HG02623 (cell line): ENCODE measurements around the gene CES5A.
"Not testable (repeated sequence)": the region's sequence is repeated elsewhere in the genome, so short reads cannot be mapped to it uniquely, and the experiment has no call there.

Source experiments
- ATAC-seq: cut with Tn5 transposase; IDR thresholded peaks from one replicate; pipeline ENCODE4 v1.9.1; 2021; ENCODE audit warnings: moderate library complexity; ENCODE audit not compliant: unreplicated experiment

Gene CES5A

DNA sequence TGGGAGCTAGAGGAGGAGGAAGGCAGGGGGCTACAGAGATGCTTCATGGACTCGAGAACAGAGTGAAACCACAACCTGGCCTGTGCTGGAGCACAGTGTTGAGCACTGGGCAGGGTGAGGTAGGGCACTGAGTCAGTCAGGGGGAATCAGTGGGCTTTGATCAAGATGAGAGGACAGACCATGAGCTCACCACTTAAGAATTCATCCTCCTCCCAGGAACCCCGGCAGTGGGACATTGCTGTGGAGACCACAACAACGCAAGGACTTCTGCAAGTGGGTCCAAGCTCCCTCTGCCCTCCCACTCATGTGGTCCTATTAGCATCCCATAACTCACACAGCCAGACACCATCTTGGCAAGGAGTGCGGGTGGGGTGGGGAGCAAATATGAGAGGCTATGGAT, 1.7 kb upstream of the CES5A start:
- no peak for ATAC-seq

DNA sequence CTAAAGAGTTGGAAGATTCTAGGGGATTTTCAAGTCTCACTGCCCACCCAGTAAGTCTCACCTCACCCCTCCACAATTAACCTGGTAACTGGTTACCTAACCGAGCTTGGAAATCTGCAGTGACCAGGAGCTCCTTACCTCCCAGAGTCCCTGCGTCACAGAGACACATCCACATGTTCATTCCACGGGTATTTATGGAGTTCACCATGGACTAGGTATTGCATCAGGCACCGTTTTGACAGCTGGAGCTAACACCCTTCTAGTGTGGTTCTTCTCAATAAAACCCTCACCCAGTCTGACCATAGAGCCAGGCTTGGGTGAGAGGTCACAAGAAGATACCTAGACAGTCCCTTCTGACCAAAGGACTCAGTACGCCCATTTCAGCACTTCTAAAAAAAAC, 2.1 kb downstream of the CES5A start:
- no peak for ATAC-seq

DNA sequence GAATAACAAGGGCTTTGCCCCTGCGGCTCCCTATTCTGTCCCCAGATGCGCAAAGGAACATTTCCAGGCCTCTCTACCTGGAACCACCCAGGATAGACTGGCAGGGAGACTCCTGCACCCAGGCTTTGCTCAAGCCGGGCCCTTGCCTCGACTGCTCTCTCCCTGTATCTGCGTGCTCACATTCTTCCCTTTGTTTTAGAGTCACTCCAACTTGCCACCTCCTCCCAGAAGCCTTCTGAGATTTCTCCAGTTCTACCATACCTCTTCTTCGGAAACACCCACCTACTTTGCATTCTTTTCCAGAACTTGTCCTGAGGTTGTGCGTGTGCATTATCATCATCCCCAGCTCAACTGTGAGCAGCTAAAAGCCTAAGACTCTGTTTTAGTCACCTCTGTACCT, 3.0 kb downstream of the CES5A start:
- no peak for ATAC-seq

DNA sequence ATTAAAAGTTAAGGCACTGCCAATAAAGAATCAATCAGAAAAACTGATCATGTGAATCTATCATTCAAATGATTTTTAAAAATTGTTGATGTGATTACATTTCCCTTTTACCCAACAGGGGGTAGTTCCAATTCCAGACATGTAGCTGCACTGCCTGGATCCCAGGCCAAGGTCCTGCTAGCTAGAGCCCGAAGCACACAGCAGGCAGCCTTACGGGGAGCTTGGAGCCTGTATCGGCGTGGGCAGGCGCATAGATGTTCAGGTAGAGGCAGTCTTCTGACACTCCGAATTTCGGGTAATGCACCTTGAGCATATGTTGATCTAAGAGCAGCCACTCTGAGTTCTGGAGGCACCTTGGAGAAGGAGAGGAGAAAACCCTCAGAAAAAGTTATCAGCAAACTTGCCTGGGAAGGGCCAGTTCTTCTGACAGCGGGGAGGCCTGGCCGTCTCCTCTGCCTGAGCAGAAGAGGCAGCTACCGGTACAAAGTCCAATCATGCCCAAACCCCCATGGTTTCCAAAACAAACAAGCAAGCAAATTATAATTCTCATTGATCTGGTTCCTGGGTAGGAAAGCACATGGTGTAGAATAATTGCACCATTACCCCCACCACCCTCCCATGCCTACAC, 3.6 kb downstream of the CES5A start:
- no peak for ATAC-seq

DNA sequence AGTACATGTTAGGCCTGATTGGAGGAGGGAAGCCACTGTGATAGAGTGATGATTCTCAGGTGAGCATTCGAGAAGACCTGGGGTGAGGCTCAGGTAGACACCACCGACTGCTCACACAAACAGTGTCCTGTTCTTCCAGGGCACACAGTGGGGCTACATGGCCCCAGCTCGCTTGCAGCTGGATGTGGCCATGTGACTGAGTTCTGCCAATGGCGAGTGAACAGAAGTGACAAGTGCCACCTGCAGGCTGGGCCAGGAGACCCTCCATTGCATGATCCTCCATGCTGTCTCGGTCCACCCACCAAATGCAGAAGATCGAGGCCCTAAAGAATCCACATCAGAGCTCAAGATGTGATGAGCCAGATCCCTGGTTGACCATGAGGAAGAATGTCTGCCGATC, 6.2 kb downstream of the CES5A start:
- ATAC-seq, result no peak

DNA sequence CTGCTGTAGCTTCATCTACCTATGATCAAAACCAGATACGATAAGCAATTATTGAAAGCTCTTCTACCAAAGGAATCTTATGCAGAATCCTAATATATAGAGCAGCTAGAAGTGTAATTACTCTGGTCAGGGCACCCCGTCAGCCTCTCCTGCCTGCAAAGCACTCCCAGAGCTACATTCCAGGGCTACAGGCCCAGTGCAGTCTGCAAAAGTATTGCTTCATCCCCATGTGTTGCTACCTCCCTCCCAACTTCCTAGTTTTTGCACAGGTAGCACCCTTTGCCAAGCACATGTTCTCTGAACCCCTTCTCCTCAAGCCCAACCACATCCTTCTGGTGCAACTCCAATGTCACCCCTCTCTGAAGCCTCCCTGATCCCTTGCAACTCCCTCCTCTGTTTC, 7.0 kb downstream of the CES5A start:
- no peak for ATAC-seq

DNA sequence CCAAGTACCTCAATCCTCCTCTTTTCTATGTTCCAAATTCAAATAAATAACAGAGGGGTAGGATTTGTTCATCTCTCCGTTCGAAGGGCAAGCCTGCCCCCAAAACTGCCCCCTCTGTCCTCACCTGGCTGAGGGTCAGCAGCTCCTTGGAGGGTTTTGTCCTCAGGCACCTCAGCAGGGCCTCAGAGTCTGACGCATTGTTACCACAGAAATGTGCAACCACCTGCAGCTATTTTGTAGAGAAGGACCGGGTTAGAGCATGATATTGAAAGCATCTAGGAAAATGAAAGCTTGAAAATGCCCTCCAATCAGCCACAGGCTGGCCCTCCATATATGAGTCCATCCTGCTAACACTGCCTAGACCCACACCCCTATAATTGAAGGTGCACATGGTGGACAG, 13.9 kb downstream of the CES5A start:
- no peak for ATAC-seq

DNA sequence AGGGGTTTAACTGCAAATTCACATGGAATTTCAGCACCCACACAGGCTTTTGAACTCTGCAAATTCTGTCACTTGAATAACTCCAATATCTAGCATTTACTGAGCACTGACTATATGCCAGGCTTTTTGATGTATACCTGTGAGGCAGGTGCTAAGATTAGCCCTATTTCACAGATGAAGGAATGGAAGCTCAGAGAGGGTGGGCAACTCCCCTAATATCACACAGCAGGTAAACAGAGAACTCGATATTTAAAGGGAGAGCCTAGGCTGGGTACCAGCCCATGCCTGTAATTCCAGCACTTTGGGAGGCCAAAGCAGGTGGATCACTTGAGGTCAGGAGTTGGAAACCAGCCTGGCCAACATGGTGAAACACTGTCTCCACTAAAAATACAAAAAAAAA, 17.5 kb downstream of the CES5A start:
- not testable (repeated sequence) for ATAC-seq

DNA sequence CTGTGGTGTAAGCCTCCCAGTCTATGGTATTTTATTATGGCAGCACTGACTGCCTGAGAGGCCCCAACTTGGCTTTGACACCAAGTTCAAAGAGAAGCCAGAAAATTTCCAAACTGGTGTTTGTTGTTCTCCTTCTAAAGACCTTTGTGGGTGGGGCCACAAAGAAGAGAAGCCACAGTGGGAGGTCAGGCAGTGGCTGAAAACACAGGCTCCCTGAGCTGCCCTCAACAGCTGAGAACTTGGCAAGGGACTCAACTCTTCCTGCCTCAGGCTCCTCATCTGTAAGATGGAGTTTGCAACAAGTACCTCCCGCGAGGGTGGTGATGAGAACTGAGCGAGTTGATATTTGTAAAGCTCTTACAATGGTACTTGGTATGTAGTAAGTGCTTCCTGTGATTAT, 18.2 kb downstream of the CES5A start:
- ATAC-seq, result no peak

DNA sequence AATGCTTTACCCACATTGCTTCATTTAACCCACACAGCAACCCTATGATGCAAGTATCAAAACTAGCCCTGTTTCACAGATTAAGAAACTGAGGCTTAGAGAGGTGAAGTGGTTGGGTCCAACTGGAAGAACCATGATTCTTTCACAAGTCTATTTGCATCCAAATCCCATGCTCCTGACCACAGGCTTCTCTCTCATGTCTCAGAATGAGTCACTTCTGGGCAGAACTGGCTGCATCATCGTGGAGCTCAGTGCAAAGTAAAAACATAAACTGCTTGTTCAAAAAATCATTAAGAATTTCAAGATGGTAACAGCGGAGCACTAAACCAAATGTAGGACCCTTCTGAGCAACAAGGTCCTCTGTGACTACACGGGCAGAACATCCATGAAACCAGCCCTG, 22.1 kb downstream of the CES5A start:
- ATAC-seq, result no peak

DNA sequence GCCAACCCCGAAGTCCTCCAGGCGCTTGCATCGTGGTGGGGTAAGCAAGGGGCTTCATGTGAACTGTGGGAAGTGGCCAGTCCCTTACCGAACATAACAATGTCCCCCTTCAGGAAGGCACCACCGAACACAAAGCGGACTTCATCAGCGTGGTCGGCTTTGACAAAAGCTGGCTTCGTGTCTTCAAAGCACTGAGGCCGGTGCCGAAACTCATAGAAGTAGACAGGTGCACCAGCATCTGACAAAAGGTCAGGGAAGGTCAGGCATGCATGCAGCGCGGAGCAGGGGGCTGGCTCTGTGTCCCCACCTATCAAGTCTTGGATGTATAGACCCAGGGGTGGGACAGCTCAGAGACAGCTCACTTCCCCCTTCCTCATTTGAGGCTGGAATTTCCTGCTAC, 25.6 kb downstream of the CES5A start:
- no peak for ATAC-seq

DNA sequence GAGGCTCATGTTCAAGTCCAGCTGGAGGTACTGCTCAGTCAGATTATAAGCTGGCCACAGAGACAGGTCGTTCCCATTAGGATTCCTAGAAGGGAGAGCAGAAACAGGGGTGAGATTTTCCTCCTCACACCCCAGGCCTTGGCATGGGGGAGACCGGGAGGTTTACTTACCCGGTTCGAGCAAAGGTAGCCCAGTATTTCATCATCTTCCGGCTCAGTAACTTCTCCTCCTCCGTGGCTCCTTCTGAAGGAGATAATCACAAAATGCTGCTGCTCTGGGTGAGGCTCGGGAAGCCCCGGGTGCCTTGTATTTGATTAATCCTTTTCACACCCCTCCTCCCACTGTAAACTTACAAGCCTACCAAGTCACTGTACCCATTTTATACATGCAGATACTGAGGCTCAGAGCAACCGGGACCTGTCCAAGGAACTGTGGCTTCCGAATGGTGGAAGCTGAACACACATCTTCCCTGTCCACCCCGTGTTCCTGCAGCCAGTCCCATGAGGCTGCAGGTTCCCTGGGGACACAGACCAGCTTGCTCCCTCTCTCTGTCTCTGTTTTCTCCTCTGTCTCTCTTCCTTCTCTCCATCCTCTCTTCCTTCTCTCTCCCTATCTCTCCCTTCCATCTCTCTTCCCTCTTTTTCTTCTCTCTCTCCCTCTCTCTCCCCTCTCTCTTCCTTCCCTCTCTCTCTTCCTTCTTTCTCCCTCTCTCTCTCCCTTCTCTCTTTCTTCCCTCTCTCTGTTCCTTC, 28.4 kb downstream of the CES5A start:
- ATAC-seq, result no peak

DNA sequence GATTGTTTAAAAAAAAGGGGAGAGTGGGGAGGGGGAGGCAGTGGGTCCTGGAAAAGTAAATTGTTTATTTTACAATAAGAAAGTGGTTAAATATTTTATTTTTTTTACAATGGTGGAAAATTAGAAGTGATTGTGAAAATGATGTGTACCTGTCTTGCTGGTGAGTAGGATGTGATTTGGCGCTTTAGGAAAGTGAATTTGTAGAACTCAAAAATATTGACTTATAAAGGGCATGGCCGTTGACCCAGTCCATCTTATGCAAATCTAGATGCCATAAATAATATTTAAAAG, 32.1 kb downstream of the CES5A start:
- no peak for ATAC-seq

DNA sequence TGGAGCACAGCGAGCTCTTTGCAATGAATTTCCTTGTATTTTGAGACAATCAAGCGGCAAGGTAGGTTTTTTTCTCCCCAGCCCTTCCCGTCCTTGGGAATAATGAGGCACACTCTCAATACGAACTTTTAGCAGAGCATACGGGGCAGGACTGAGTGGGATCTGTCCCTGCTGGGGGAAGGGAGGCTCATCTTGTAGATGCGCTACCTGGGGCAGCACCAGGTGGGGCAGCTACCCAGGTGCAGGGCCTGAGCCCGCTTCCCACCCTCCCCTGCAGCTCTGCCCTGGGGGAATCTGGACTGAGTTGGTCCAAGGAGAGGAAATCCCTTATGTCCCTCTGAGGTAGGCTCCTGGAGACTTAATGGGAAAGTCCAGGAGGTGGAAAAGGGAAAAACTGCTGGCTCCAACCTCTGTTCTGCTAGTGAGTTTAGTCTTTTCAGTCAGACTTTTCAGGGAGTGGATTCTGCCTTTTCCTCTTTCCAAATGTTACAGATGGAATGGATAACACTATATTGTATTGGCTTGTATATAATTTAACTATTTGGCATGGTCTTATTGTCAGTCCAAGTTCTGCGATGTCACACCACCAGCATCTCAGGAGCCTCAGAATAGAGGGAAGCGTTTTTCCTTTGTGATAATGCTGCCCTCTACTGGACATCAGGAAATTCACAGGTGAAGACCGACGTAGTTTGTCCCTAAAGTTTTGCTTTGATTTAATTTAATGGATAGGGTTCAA, 32.6 kb downstream of the CES5A start:
- no peak for ATAC-seq

DNA sequence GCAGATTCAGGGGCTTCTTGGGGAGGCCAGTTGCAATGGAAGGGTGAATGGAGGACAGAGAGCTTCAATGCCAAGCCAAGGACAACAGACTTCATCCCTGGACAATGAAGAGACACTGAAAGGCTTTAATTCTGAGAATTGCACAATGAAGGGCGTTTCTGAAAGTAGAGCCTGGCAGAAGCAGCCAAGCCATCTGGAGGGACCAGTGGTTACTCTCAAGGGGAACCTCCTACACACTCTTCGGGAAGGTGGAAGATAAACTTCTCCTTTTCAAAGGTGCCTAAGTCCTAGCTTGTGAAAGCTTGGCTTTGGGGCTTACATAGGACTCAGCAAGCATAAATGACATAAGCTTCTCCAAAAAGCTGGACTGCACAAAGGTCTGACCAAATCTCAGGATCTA, 36.1 kb downstream of the CES5A start:
- no peak for ATAC-seq

DNA sequence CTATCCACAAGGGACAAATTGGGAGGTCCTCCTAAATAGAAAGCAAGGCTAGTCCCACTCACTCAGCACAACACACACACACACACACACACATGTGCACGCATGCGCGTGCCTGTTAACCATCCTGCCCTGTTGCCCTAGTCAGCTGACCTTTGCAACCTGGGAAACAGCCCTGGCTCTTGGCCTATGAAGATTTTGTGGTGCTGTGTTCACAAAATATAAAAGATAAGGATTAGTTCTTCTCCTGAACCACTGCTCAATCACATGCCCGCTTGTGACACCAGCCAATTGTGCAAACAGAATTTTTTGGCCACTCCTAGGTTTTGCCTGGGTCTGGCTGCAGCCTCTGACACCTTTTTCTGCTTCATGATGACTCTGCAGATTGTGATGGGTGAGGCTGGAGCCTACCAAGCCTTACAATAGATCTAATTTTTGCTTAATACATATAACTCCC, 39.0 kb downstream of the CES5A start:
- no peak for ATAC-seq

DNA sequence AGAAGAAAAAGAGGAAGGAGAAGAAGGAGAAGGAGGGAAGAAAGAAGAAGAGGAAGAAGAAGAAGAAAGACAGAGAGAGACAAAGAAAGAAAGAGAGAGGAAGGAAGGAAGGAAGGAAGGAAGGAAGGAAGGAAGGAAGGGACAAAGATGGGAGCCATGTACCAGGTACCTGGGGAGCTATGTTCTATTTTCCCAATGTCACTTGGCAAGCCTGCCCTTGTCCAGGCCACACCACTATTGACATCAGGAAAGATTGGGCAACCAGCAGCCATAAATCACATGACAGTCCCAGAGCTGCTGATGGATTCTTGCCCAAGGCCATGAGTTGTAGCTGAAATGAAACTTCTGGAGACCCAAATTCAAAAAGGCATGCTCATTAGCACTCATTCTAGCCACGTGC, 39.6 kb downstream of the CES5A start:
- ATAC-seq, result no peak

DNA sequence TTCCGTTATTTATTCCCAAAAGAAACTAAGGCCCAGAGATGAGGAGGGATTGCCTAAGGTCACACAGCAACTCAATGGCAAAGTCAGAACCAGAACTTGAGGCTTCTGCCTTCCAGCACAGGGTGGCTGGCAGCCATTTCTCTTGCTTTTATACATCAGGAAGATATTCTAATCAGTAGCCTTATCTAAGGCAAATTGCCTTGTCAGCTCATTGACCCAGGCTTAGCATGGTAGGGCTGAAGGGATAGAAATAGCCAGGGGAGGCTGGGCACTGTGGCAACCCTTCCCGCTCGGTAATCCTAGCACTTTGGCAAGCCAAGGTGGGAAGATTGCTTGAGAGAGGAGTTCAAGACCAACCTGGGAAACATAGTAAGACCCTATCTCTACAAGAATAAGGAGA, 40.0 kb downstream of the CES5A start:
- ATAC-seq, result not testable (repeated sequence)

DNA sequence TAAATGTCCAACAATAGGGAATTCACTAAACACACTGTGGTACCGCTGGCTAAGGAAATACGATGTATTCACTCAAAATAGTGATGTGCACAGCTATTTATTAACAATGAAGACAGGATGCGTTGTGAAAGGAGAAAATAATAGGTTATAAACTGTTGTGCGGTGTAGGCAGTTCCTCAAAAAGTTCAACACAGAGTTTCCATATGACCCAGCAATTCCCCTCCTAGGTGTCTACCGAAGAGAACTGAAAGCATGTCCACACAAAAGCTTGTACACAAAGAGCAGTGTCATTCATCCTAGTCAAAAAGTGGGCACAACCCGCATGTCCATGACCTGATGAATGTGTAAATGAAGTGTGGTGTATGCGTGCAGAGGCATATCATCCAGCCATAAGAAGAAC, 41.1 kb downstream of the CES5A start:
- ATAC-seq, result peak; percentile 74

DNA sequence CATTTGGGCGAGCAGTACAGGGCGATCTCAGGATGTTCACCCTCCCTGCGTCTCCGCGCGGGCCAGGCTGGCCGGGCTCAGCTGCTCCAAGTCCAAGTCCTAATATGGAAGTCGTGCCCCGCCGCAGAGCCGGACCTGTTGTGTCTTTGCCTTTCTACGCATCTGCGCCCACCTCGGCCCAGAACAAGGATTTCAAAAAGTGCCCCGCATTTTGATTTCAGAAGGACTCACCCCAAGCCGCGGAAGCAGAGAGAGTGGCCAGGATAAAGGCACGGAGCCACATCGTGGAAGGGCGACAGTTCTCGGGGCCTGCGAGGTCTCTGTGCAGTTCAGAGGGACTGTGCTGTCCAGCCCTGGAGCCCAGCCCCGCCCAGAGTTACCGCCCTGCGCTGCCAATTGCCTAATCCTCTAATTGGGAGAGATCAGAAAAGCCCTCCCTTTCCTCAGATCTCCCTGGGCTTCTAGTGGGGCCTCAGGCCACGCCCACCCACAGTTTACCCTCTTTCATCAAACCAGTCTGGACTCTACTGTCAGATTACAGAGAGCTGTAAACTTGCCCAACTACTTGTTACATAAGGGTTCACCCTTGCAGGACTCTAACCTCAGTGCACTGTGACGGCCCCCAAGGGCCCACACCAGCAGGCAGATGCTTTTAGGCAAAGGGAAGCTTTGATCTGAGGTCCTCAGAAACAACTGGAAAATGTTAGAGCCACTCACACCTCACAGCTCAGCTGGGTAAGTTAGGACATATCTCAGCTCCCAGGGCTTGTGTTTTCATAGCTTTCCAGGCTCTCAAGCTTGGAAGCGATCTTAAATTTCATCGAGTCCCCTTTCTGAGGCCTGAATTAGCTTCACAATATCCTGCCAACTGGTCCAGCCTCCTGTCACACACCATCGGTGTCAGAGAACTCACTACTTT, 42.1 kb downstream of the CES5A start, which contains the start of gene CES1:
CES1 (minus strand) TSS at position 324 of the 919 bp plus-strand sequence; CDS start at position 283, 41 bp downstream.
- no peak for ATAC-seq

DNA sequence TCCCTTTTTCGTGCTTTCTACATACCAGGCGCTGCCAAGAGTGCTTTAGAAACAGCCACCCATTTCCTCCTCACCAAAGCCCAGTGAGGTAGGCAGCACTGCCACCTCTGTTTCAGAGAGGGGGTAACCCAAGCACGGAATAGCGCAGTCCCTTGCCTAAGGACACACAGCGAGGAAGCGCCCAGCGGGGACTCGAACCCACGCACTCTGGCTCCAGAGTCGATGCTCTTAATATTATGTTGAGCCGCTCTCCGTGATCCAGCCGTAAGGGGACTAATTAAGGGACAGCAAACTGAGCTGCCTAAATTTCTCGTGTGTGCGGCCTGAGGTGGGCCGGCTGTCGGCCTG, 42.8 kb downstream of the CES5A start:
- no peak for ATAC-seq
